Measurements from ENCODE around the gene ICE1. TPM values are rescaled to one million over a fixed set of nuclear protein-coding genes. Genes with fewer than 3 reads are reported as not detected.
"Not testable (repeated sequence)": the region's sequence is repeated elsewhere in the genome, so short reads cannot be mapped to it uniquely, and the experiment has no call there.

ICE1 gene
- total RNA-seq, 2 experiments from 2014 or later = 37.6 to 39.1 TPM

- ATAC-seq (ENCODE audit: poor library complexity) (no peak), DNase-seq (no peak)
- Histone ChIP-seq H3K4me1 (ENCODE audit: insufficient read depth, low read length) (no peaks in the 10 kb centered on the region), H3K36me3 (ENCODE audit: insufficient read depth, low read length) (no peaks in the 10 kb centered on the region), H3K27ac (ENCODE audit: low read depth in 1 of 2, low read length in 2 of 2) (no peak overlapping the region), H3K27me3 (ENCODE audit: control insufficient read depth in 1 of 2, insufficient read depth in 2 of 2, low read length in 2 of 2) (peaks cover 0 to 7% of the 10 kb centered on the region in 2 experiments), H3K9me3 (ENCODE audit: control insufficient read depth in 1 of 2, insufficient read depth in 1 of 2, low read length in 2 of 2) (peaks cover 0 to 4% of the 10 kb centered on the region in 2 experiments), H3K4me3 (ENCODE audit: low read length) (no peak overlapping the region)
- no peaks in the 10 kb centered on the region for H3K4me1 Mint-ChIP-seq (ENCODE audit: low read depth)
- ChIA-PET CTCF (no interaction called here), POLR2A (no interaction called here)
- H3K9me3 Mint-ChIP-seq = no peaks in the 10 kb centered on the region
- intact Hi-C loops (cut with DNase I, micrococcal nuclease) = no loop called here
- H3K27me3 Mint-ChIP-seq = peaks cover 53% of the 10 kb centered on the region
- TF ChIP-seq, protein P1, sequence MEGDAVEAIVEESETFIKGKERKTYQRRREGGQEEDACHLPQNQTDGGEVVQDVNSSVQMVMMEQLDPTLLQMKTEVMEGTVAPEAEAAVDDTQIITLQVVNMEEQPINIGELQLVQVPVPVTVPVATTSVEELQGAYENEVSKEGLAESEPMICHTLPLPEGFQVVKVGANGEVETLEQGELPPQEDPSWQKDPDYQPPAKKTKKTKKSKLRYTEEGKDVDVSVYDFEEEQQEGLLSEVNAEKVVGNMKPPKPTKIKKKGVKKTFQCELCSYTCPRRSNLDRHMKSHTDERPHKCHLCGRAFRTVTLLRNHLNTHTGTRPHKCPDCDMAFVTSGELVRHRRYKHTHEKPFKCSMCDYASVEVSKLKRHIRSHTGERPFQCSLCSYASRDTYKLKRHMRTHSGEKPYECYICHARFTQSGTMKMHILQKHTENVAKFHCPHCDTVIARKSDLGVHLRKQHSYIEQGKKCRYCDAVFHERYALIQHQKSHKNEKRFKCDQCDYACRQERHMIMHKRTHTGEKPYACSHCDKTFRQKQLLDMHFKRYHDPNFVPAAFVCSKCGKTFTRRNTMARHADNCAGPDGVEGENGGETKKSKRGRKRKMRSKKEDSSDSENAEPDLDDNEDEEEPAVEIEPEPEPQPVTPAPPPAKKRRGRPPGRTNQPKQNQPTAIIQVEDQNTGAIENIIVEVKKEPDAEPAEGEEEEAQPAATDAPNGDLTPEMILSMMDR (IDR thresholded peaks at IDR 0.05) = no peak
- H3K4me3 Mint-ChIP-seq = no peak overlapping the region
- H3K27ac Mint-ChIP-seq = no peak overlapping the region
- H3K36me3 Mint-ChIP-seq (ENCODE audit: low read depth) = no peaks in the 10 kb centered on the region
Measured at GRCh38 chr5:5511904-5512416, 89.5 kb downstream of the ICE1 start.

DNA sequence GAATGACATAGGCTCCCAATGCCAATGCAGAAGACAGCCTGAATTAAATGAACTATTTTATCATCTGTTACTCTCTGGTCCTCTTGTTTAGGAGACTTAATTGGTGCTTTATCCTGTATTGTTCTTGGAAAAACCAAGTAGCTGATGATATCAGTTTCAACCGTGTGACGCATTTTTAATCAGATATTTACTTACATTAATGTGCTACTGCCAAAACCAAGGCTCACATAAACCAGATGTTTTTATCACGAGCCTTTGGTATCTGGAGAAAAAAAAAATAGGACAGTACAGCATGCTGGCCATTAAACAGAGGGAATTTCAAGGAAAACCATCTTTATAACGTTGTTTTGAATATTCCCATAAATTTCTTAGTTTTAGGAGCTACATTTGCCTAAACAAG lies 90.1 kb downstream of the ICE1 start:
- TF ChIP-seq, protein P1 (IDR thresholded peaks at IDR 0.05) = no peak
- H3K4me3 ChIP-seq (ENCODE audit: low read length) = no peak overlapping the region
- H3K27me3 ChIP-seq (ENCODE audit: control insufficient read depth in 1 of 2, insufficient read depth in 2 of 2, low read length in 2 of 2) = peaks cover 0 to 2% of the 10 kb centered on the region in 2 experiments
- peaks cover 0 to 4% of the 10 kb centered on the region in 2 experiments for H3K9me3 ChIP-seq (ENCODE audit: control insufficient read depth in 1 of 2, insufficient read depth in 1 of 2, low read length in 2 of 2)
- H3K9me3 Mint-ChIP-seq = no peaks in the 10 kb centered on the region
- ChIA-PET CTCF (no interaction called here), POLR2A (interaction anchor here (0.6 kb wide), 1 partner anchor 29 kb away, joined by 3 read pairs; no protein-coding TSS in a partner anchor)
- no peaks in the 10 kb centered on the region for H3K4me1 Mint-ChIP-seq (ENCODE audit: low read depth)
- ATAC-seq (ENCODE audit: poor library complexity) (no peak), DNase-seq (no peak)
- H3K27ac ChIP-seq (ENCODE audit: low read depth in 1 of 2, low read length in 2 of 2) = no peak overlapping the region
- no peaks in the 10 kb centered on the region for H3K36me3 ChIP-seq (ENCODE audit: insufficient read depth, low read length)
- H3K36me3 Mint-ChIP-seq (ENCODE audit: low read depth) = no peaks in the 10 kb centered on the region
- H3K4me3 Mint-ChIP-seq = no peak overlapping the region
- no peak overlapping the region for H3K27ac Mint-ChIP-seq
- H3K4me1 ChIP-seq (ENCODE audit: insufficient read depth, low read length) = no peaks in the 10 kb centered on the region
- intact Hi-C loops (cut with DNase I, micrococcal nuclease) = no loop called here
- peaks cover 52% of the 10 kb centered on the region for H3K27me3 Mint-ChIP-seq

DNA sequence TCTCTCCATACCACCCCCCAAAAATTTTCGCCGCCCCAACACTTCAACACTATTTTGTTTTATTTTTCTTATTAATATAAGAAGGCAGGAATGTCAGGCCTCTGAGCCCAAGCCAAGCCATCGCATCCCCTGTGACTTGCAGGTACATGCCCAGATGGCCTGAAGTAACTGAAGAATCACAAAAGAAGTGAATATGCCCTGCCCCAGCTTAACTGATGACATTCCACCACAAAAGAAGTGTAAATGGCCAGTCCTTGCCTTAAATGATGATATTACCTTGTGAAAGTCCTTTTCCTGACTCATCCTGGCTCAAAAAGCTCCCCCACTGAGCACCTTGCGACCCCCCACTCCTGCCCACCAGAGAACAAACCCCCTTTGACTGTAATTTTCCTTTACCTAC lies 98.1 kb downstream of the ICE1 start:
- intact Hi-C loops (cut with DNase I, micrococcal nuclease); H3K27ac Mint-ChIP-seq; H3K9me3 Mint-ChIP-seq: not testable (repeated sequence)

DNA sequence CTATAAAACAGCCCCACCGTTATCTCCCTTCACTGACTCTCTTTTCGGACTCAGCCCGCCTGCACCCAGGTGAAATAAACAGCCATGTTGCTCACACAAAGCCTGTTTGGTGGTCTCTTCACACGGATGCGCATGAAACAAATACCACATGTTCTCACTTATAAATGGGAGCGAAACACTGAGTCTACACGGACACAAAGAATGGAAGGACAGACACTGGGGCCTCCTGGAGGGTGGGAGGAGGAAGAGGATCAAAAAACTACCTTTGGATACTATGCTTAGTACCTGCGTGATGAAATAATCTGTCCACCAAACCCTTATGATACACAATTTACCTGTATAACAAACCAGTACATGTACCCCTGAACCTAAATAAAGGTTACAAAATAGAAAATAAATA lies 98.6 kb downstream of the ICE1 start:
- Histone ChIP-seq H3K27ac (ENCODE audit: low read depth in 1 of 2, low read length in 2 of 2) (no peak overlapping the region), H3K4me3 (ENCODE audit: low read length) (no peak overlapping the region), H3K36me3 (ENCODE audit: insufficient read depth, low read length) (no peaks in the 10 kb centered on the region), H3K9me3 (ENCODE audit: control insufficient read depth in 1 of 2, insufficient read depth in 1 of 2, low read length in 2 of 2) (no peaks in the 10 kb centered on the region), H3K27me3 (ENCODE audit: control insufficient read depth in 1 of 2, insufficient read depth in 2 of 2, low read length in 2 of 2) (no peaks in the 10 kb centered on the region), H3K4me1 (ENCODE audit: insufficient read depth, low read length) (peaks cover 6% of the 10 kb centered on the region)
- TF ChIP-seq, protein P1 (IDR thresholded peaks at IDR 0.05) = no peak
- ATAC-seq (ENCODE audit: poor library complexity) (no peak), DNase-seq (no peak)
- peaks cover 6% of the 10 kb centered on the region for H3K9me3 Mint-ChIP-seq
- no peak overlapping the region for H3K4me3 Mint-ChIP-seq
- intact Hi-C loops (cut with DNase I, micrococcal nuclease) = no loop called here
- CTCF ChIA-PET = no interaction called here
- H3K36me3 Mint-ChIP-seq (ENCODE audit: low read depth) = no peaks in the 10 kb centered on the region
- H3K27me3 Mint-ChIP-seq = peaks cover 8% of the 10 kb centered on the region
- H3K4me1 Mint-ChIP-seq (ENCODE audit: low read depth) = peaks cover 18% of the 10 kb centered on the region
- POLR2A ChIA-PET = no interaction called here
- H3K27ac Mint-ChIP-seq = no peak overlapping the region

More for the DNA sequence above, 98.1 kb downstream of the ICE1 start:
- H3K36me3 Mint-ChIP-seq (ENCODE audit: low read depth); H3K4me1 ChIP-seq (ENCODE audit: insufficient read depth, low read length); H3K27ac ChIP-seq (ENCODE audit: low read depth in 1 of 2, low read length in 2 of 2); H3K4me3 Mint-ChIP-seq; H3K27me3 ChIP-seq (ENCODE audit: control insufficient read depth in 1 of 2, insufficient read depth in 2 of 2, low read length in 2 of 2); H3K36me3 ChIP-seq (ENCODE audit: insufficient read depth, low read length); ATAC-seq (ENCODE audit: poor library complexity); H3K9me3 ChIP-seq (ENCODE audit: control insufficient read depth in 1 of 2, insufficient read depth in 1 of 2, low read length in 2 of 2); H3K4me3 ChIP-seq (ENCODE audit: low read length); DNase-seq; POLR2A ChIA-PET; CTCF ChIA-PET; H3K27me3 Mint-ChIP-seq: not testable (repeated sequence)
- peaks cover 18% of the 10 kb centered on the region for H3K4me1 Mint-ChIP-seq (ENCODE audit: low read depth)

Data from CD4-positive, alpha-beta T cell (primary cell).